ENCODE measurements around the gene MAB21L1.

The MAB21L1 gene

GRCh38 chr13:35499196-35499662, 22.7 kb upstream of the MAB21L1 start:
- H3K27ac ChIP-seq (ENCODE audit: low read depth, low read length): no peak overlapping the region
- H2AFZ ChIP-seq (ENCODE audit: low read length, unreplicated experiment): no peak overlapping the region
- H3K27me3 ChIP-seq (ENCODE audit: insufficient read depth, low read length): no peaks in the 10 kb centered on the region
- no peaks in the 10 kb centered on the region for H3K79me2 ChIP-seq (ENCODE audit: control insufficient read depth, insufficient read depth, low read length, unreplicated experiment)
- H3K36me3 ChIP-seq (ENCODE audit: insufficient read depth, low read length): no peaks in the 10 kb centered on the region
- H3K4me1 ChIP-seq (ENCODE audit: control insufficient read depth, insufficient read depth, low read length, unreplicated experiment): peaks cover 3% of the 10 kb centered on the region
- H3K4me3 ChIP-seq (ENCODE audit: low read depth, low read length): no peak overlapping the region

- Histone ChIP-seq H3K4me1 (ENCODE audit: control insufficient read depth, insufficient read depth, low read length, unreplicated experiment) (peaks cover 3% of the 10 kb centered on the region), H2AFZ (ENCODE audit: low read length, unreplicated experiment) (no peak overlapping the region), H3K27ac (ENCODE audit: low read depth, low read length) (no peak overlapping the region), H3K4me3 (ENCODE audit: low read depth, low read length) (no peak overlapping the region), H3K27me3 (ENCODE audit: insufficient read depth, low read length) (no peaks in the 10 kb centered on the region), H3K79me2 (ENCODE audit: control insufficient read depth, insufficient read depth, low read length, unreplicated experiment) (no peaks in the 10 kb centered on the region), H3K36me3 (ENCODE audit: insufficient read depth, low read length) (no peaks in the 10 kb centered on the region)
Measured at GRCh38 chr13:35498231-35498630, 21.7 kb upstream of the MAB21L1 start.

- Histone ChIP-seq H3K4me3 (ENCODE audit: low read depth, low read length) (no peak overlapping the region), H3K27ac (ENCODE audit: low read depth, low read length) (no peak overlapping the region), H3K36me3 (ENCODE audit: insufficient read depth, low read length) (no peaks in the 10 kb centered on the region), H3K4me1 (ENCODE audit: control insufficient read depth, insufficient read depth, low read length, unreplicated experiment) (peaks cover 3% of the 10 kb centered on the region), H3K79me2 (ENCODE audit: control insufficient read depth, insufficient read depth, low read length, unreplicated experiment) (no peaks in the 10 kb centered on the region), H3K27me3 (ENCODE audit: insufficient read depth, low read length) (no peaks in the 10 kb centered on the region), H2AFZ (ENCODE audit: low read length, unreplicated experiment) (no peak overlapping the region)
Measured at GRCh38 chr13:35496761-35497386, 20.4 kb upstream of the MAB21L1 start.

GRCh38 chr13:35496006-35496405, 19.5 kb upstream of the MAB21L1 start:
- Histone ChIP-seq H3K36me3 (ENCODE audit: insufficient read depth, low read length) (no peaks in the 10 kb centered on the region), H3K4me3 (ENCODE audit: low read depth, low read length) (no peak overlapping the region), H2AFZ (ENCODE audit: low read length, unreplicated experiment) (no peak overlapping the region), H3K27me3 (ENCODE audit: insufficient read depth, low read length) (no peaks in the 10 kb centered on the region), H3K27ac (ENCODE audit: low read depth, low read length) (no peak overlapping the region), H3K4me1 (ENCODE audit: control insufficient read depth, insufficient read depth, low read length, unreplicated experiment) (peaks cover 3% of the 10 kb centered on the region), H3K79me2 (ENCODE audit: control insufficient read depth, insufficient read depth, low read length, unreplicated experiment) (no peaks in the 10 kb centered on the region)

- Histone ChIP-seq H3K27ac (ENCODE audit: low read depth, low read length) (no peak overlapping the region), H3K36me3 (ENCODE audit: insufficient read depth, low read length) (no peaks in the 10 kb centered on the region), H2AFZ (ENCODE audit: low read length, unreplicated experiment) (no peak overlapping the region), H3K27me3 (ENCODE audit: insufficient read depth, low read length) (no peaks in the 10 kb centered on the region), H3K4me1 (ENCODE audit: control insufficient read depth, insufficient read depth, low read length, unreplicated experiment) (no peaks in the 10 kb centered on the region), H3K79me2 (ENCODE audit: control insufficient read depth, insufficient read depth, low read length, unreplicated experiment) (no peaks in the 10 kb centered on the region), H3K4me3 (ENCODE audit: low read depth, low read length) (no peak overlapping the region)
Measured at GRCh38 chr13:35489050-35489449, 12.6 kb upstream of the MAB21L1 start.

GRCh38 chr13:35485424-35485823, 8.9 kb upstream of the MAB21L1 start:
- Histone ChIP-seq H2AFZ (ENCODE audit: low read length, unreplicated experiment) (no peak overlapping the region), H3K36me3 (ENCODE audit: insufficient read depth, low read length) (no peaks in the 10 kb centered on the region), H3K27ac (ENCODE audit: low read depth, low read length) (no peak overlapping the region), H3K4me3 (ENCODE audit: low read depth, low read length) (no peak overlapping the region), H3K27me3 (ENCODE audit: insufficient read depth, low read length) (no peaks in the 10 kb centered on the region), H3K4me1 (ENCODE audit: control insufficient read depth, insufficient read depth, low read length, unreplicated experiment) (no peaks in the 10 kb centered on the region), H3K79me2 (ENCODE audit: control insufficient read depth, insufficient read depth, low read length, unreplicated experiment) (no peaks in the 10 kb centered on the region)

GRCh38 chr13:35484384-35484783, 7.9 kb upstream of the MAB21L1 start:
- H3K4me3 ChIP-seq (ENCODE audit: low read depth, low read length): no peak overlapping the region
- no peak overlapping the region for H3K27ac ChIP-seq (ENCODE audit: low read depth, low read length)
- H3K36me3 ChIP-seq (ENCODE audit: insufficient read depth, low read length): no peaks in the 10 kb centered on the region
- no peaks in the 10 kb centered on the region for H3K4me1 ChIP-seq (ENCODE audit: control insufficient read depth, insufficient read depth, low read length, unreplicated experiment)
- no peaks in the 10 kb centered on the region for H3K79me2 ChIP-seq (ENCODE audit: control insufficient read depth, insufficient read depth, low read length, unreplicated experiment)
- no peak overlapping the region for H2AFZ ChIP-seq (ENCODE audit: low read length, unreplicated experiment)
- no peaks in the 10 kb centered on the region for H3K27me3 ChIP-seq (ENCODE audit: insufficient read depth, low read length)

- no peaks in the 10 kb centered on the region for H3K27me3 ChIP-seq (ENCODE audit: insufficient read depth, low read length)
- H2AFZ ChIP-seq (ENCODE audit: low read length, unreplicated experiment): no peak overlapping the region
- no peak overlapping the region for H3K27ac ChIP-seq (ENCODE audit: low read depth, low read length)
- H3K79me2 ChIP-seq (ENCODE audit: control insufficient read depth, insufficient read depth, low read length, unreplicated experiment): no peaks in the 10 kb centered on the region
- no peak overlapping the region for H3K4me3 ChIP-seq (ENCODE audit: low read depth, low read length)
- H3K4me1 ChIP-seq (ENCODE audit: control insufficient read depth, insufficient read depth, low read length, unreplicated experiment): no peaks in the 10 kb centered on the region
- no peaks in the 10 kb centered on the region for H3K36me3 ChIP-seq (ENCODE audit: insufficient read depth, low read length)
Measured at GRCh38 chr13:35483761-35484160, 7.3 kb upstream of the MAB21L1 start.

- Histone ChIP-seq H3K4me1 (ENCODE audit: control insufficient read depth, insufficient read depth, low read length, unreplicated experiment) (no peaks in the 10 kb centered on the region), H3K36me3 (ENCODE audit: insufficient read depth, low read length) (no peaks in the 10 kb centered on the region), H3K27ac (ENCODE audit: low read depth, low read length) (no peak overlapping the region), H3K4me3 (ENCODE audit: low read depth, low read length) (no peak overlapping the region), H3K79me2 (ENCODE audit: control insufficient read depth, insufficient read depth, low read length, unreplicated experiment) (no peaks in the 10 kb centered on the region), H2AFZ (ENCODE audit: low read length, unreplicated experiment) (no peak overlapping the region), H3K27me3 (ENCODE audit: insufficient read depth, low read length) (no peaks in the 10 kb centered on the region)
Measured at GRCh38 chr13:35482527-35482926, 6.0 kb upstream of the MAB21L1 start.

GRCh38 chr13:35481777-35482176, 5.3 kb upstream of the MAB21L1 start:
- no peaks in the 10 kb centered on the region for H3K4me1 ChIP-seq (ENCODE audit: control insufficient read depth, insufficient read depth, low read length, unreplicated experiment)
- no peaks in the 10 kb centered on the region for H3K36me3 ChIP-seq (ENCODE audit: insufficient read depth, low read length)
- H3K27me3 ChIP-seq (ENCODE audit: insufficient read depth, low read length): no peaks in the 10 kb centered on the region
- H3K79me2 ChIP-seq (ENCODE audit: control insufficient read depth, insufficient read depth, low read length, unreplicated experiment): no peaks in the 10 kb centered on the region
- no peak overlapping the region for H3K4me3 ChIP-seq (ENCODE audit: low read depth, low read length)
- no peak overlapping the region for H3K27ac ChIP-seq (ENCODE audit: low read depth, low read length)
- H2AFZ ChIP-seq (ENCODE audit: low read length, unreplicated experiment): no peak overlapping the region

- Histone ChIP-seq H2AFZ (ENCODE audit: low read length, unreplicated experiment) (no peak overlapping the region), H3K79me2 (ENCODE audit: control insufficient read depth, insufficient read depth, low read length, unreplicated experiment) (peaks cover under 1% of the 10 kb centered on the region), H3K36me3 (ENCODE audit: insufficient read depth, low read length) (no peaks in the 10 kb centered on the region), H3K4me1 (ENCODE audit: control insufficient read depth, insufficient read depth, low read length, unreplicated experiment) (no peaks in the 10 kb centered on the region), H3K27ac (ENCODE audit: low read depth, low read length) (no peak overlapping the region), H3K4me3 (ENCODE audit: low read depth, low read length) (no peak overlapping the region), H3K27me3 (ENCODE audit: insufficient read depth, low read length) (no peaks in the 10 kb centered on the region)
Measured at GRCh38 chr13:35480346-35480745, 3.9 kb upstream of the MAB21L1 start.
